ENCODE measurements around the gene EPN3.

GRCh38 chr17:50506298-50506697, 26.2 kb upstream of the EPN3 start:
- TF ChIP-seq EZH2 (IDR thresholded peaks at IDR 0.05; ENCODE audit: borderline replicate concordance) (no peak), CTCF (IDR thresholded peaks at IDR 0.05; ENCODE audit: poor library complexity) (no peak)
